GM19452 (cell line): Measurements from ENCODE around the gene TREML2.

Source experiments
- ATAC-seq: cut with Tn5 transposase; IDR thresholded peaks from one replicate; pipeline ENCODE4 v1.9.1; 2021; ENCODE audit not compliant: unreplicated experiment

The TREML2 gene

GRCh38 chr6:41179163-41179562 lies 21.8 kb downstream of the TREML2 start:
- ATAC-seq: no peak

- no peak for ATAC-seq
These were observed 23.3 kb downstream of the TREML2 start for GRCh38 chr6:41177695-41178094.

GRCh38 chr6:41177287-41177686 lies 23.7 kb downstream of the TREML2 start:
- ATAC-seq: no peak

GRCh38 chr6:41176189-41176588 lies 24.8 kb downstream of the TREML2 start:
- ATAC-seq: no peak

- ATAC-seq: no peak
These were observed 25.9 kb downstream of the TREML2 start for GRCh38 chr6:41175084-41175483.

- no peak for ATAC-seq
These were observed 26.3 kb downstream of the TREML2 start for GRCh38 chr6:41174610-41175009.

GRCh38 chr6:41171908-41172307 lies 29.0 kb downstream of the TREML2 start:
- no peak for ATAC-seq

GRCh38 chr6:41170547-41171160 lies 30.3 kb downstream of the TREML2 start:
- ATAC-seq: no peak

- no peak for ATAC-seq
These were observed 33.6 kb downstream of the TREML2 start for GRCh38 chr6:41167173-41167963.

GRCh38 chr6:41164551-41165120 lies 36.3 kb downstream of the TREML2 start:
- no peak for ATAC-seq

- ATAC-seq: no peak
These were observed 37.6 kb downstream of the TREML2 start for GRCh38 chr6:41163419-41163717.

- ATAC-seq: no peak
These were observed 38.1 kb downstream of the TREML2 start, which contains the start of gene TREM2 for GRCh38 chr6:41162687-41163418. Gene TREM2, minus strand, starts transcription at chr6:41163116. Its CDS starts 34 bp downstream, at chr6:41163082.

GRCh38 chr6:41161851-41162552 lies 38.9 kb downstream of the TREML2 start:
- ATAC-seq: no peak

GRCh38 chr6:41161380-41161779 lies 39.6 kb downstream of the TREML2 start:
- ATAC-seq: no peak

- no peak for ATAC-seq
These were observed 40.0 kb downstream of the TREML2 start for GRCh38 chr6:41160933-41161332.

- no peak for ATAC-seq
These were observed 41.4 kb downstream of the TREML2 start for GRCh38 chr6:41159415-41160082.

GRCh38 chr6:41157323-41157722 lies 43.6 kb downstream of the TREML2 start:
- no peak for ATAC-seq

- no peak for ATAC-seq
These were observed 44.2 kb downstream of the TREML2 start for GRCh38 chr6:41156771-41157170.

- no peak for ATAC-seq
These were observed 44.9 kb downstream of the TREML2 start for GRCh38 chr6:41156001-41156400.

GRCh38 chr6:41155132-41155805 lies 45.7 kb downstream of the TREML2 start:
- no peak for ATAC-seq
